HEK293 (cell line): ENCODE measurements around the gene SULT1A2.

Source experiments
- CTCF ChIP-seq: fragments of 450-650 bp; formaldehyde crosslinking; IDR thresholded peaks from 2 replicates; pipeline ENCODE4 v1.5.1; 2016; ENCODE audit warnings: missing biosample characterization, missing genetic modification characterization
- GLI4 ChIP-seq: fragments of 450-650 bp; formaldehyde crosslinking; IDR thresholded peaks from 2 replicates; pipeline ENCODE4 v1.5.1; 2016; ENCODE audit warnings: missing biosample characterization, missing genetic modification characterization
- INSM2 ChIP-seq: fragments of 450-650 bp; formaldehyde crosslinking; IDR thresholded peaks from 2 replicates; pipeline ENCODE4 v1.5.1; 2016; ENCODE audit warnings: missing biosample characterization, missing genetic modification characterization
- KLF17 ChIP-seq: fragments of 450-650 bp; formaldehyde crosslinking; IDR thresholded peaks from 2 replicates; pipeline ENCODE4 v1.5.1; 2016; ENCODE audit warnings: missing biosample characterization, missing genetic modification characterization
- RBAK ChIP-seq: fragments of 450-650 bp; formaldehyde crosslinking; IDR thresholded peaks from 2 replicates; pipeline ENCODE4 v1.5.1; 2016; ENCODE audit warnings: missing biosample characterization, missing genetic modification characterization
- SP2 ChIP-seq: fragments of 450-650 bp; formaldehyde crosslinking; IDR thresholded peaks from 2 replicates; pipeline ENCODE4 v1.5.1; 2016; ENCODE audit warnings: missing biosample characterization, missing genetic modification characterization
- SP7 ChIP-seq: fragments of 450-650 bp; formaldehyde crosslinking; IDR thresholded peaks from 2 replicates; pipeline ENCODE4 v1.5.1; 2016; ENCODE audit warnings: missing biosample characterization, missing genetic modification characterization
- WT1 ChIP-seq: fragments of 450-650 bp; formaldehyde crosslinking; IDR thresholded peaks from 2 replicates; pipeline ENCODE4 v1.5.1; 2016; ENCODE audit warnings: missing biosample characterization, missing genetic modification characterization
- YY1 ChIP-seq: fragments of 450-650 bp; formaldehyde crosslinking; IDR thresholded peaks from 2 replicates; pipeline ENCODE4 v1.5.1; 2018; ENCODE audit warnings: missing biosample characterization, missing genetic modification characterization
- ZBTB17 ChIP-seq: fragments of 450-650 bp; formaldehyde crosslinking; IDR thresholded peaks from 2 replicates; pipeline ENCODE4 v1.5.1; 2016; ENCODE audit warnings: missing biosample characterization, missing genetic modification characterization
- ZBTB20 ChIP-seq: fragments of 450-650 bp; formaldehyde crosslinking; IDR thresholded peaks from 2 replicates; pipeline ENCODE4 v1.5.1; 2016; ENCODE audit warnings: missing biosample characterization, missing genetic modification characterization
- ZBTB44 ChIP-seq: fragments of 450-650 bp; IDR thresholded peaks from 2 replicates; pipeline ENCODE4 v1.5.1; 2018; ENCODE audit warnings: missing biosample characterization, mild to moderate bottlenecking, missing genetic modification characterization
- ZNF266 ChIP-seq: fragments of 450-650 bp; formaldehyde crosslinking; IDR thresholded peaks from 2 replicates; pipeline ENCODE4 v1.5.1; 2016; ENCODE audit warnings: missing biosample characterization, missing genetic modification characterization, low read depth
- ZNF416 ChIP-seq: fragments of 450-650 bp; formaldehyde crosslinking; IDR thresholded peaks from 2 replicates; pipeline ENCODE4 v1.5.1; 2016; ENCODE audit warnings: missing biosample characterization, missing genetic modification characterization
- ZNF473 ChIP-seq: fragments of 450-650 bp; formaldehyde crosslinking; IDR thresholded peaks from 2 replicates; pipeline ENCODE4 v1.5.1; 2017; ENCODE audit warnings: missing biosample characterization, missing genetic modification characterization
- ZNF510 ChIP-seq: fragments of 450-650 bp; formaldehyde crosslinking; IDR thresholded peaks from 2 replicates; pipeline ENCODE4 v1.5.1; 2018; ENCODE audit warnings: mild to moderate bottlenecking, missing genetic modification characterization, missing biosample characterization; ENCODE audit not compliant: insufficient replicate concordance
- ZNF518A ChIP-seq: fragments of 450-650 bp; formaldehyde crosslinking; conservative IDR thresholded peaks from 2 replicates; pipeline ENCODE4 v1.5.1; 2016; ENCODE audit warnings: low read depth, missing biosample characterization, missing genetic modification characterization
- ZNF561 ChIP-seq: fragments of 450-650 bp; IDR thresholded peaks from 2 replicates; pipeline ENCODE4 v1.5.1; 2018; ENCODE audit warnings: missing biosample characterization, missing genetic modification characterization, borderline replicate concordance
- ZNF571 ChIP-seq: fragments of 450-650 bp; formaldehyde crosslinking; IDR thresholded peaks from 2 replicates; pipeline ENCODE4 v1.5.0; 2017; ENCODE audit warnings: missing biosample characterization, missing genetic modification characterization
- ZNF624 ChIP-seq: fragments of 450-650 bp; formaldehyde crosslinking; IDR thresholded peaks from 2 replicates; pipeline ENCODE4 v1.5.1; 2017; ENCODE audit warnings: missing biosample characterization, missing genetic modification characterization
- ZNF639 ChIP-seq: fragments of 450-650 bp; formaldehyde crosslinking; IDR thresholded peaks from 2 replicates; pipeline ENCODE4 v1.5.1; 2016; ENCODE audit warnings: missing biosample characterization, missing genetic modification characterization
- ZNF645 ChIP-seq: fragments of 450-650 bp; formaldehyde crosslinking; IDR thresholded peaks from 2 replicates; pipeline ENCODE4; 2016; ENCODE audit warnings: missing biosample characterization, missing genetic modification characterization
- ZXDB ChIP-seq: fragments of 450-650 bp; formaldehyde crosslinking; IDR thresholded peaks from 2 replicates; pipeline ENCODE4 v1.5.1; 2016; ENCODE audit warnings: missing biosample characterization, missing genetic modification characterization

The SULT1A2 gene

GRCh38 chr16:28553776-28554633 lies 42.8 kb downstream of the SULT1A2 start, which contains the start of gene SGF29 (continued):
- TF ChIP-seq RBAK (no peak), SP2 (peak; percentile 66), GLI4 (0 out of 2 replicates have a peak, but pooled peaks have one; percentile 56), ZNF473 (no peak), ZNF639 (tag by site-specific recombination) (0 out of 2 replicates have a peak, but pooled peaks have one; percentile 30), ZNF645 (tag by site-specific recombination) (no peak), SP7 (tag by site-specific recombination) (peak; percentile 87), ZNF571 (tag by site-specific recombination) (no peak), INSM2 (tag by site-specific recombination) (peak; percentile 56; the same call in 1 of the 2 replicates), ZBTB20 (tag by site-specific recombination) (peak; percentile 65; the same call in 1 of the 2 replicates), ZXDB (tag by site-specific recombination) (peak; percentile 93), ZNF624 (no peak), ZBTB17 (tag by site-specific recombination) (peak; percentile 98), ZNF518A (tag by site-specific recombination) (no peak), ZNF416 (tag by site-specific recombination) (no peak), ZNF510 (no peak), ZNF561 (tag by site-specific recombination) (peak; percentile 80), ZNF266 (tag by site-specific recombination) (no peak), CTCF (tag by site-specific recombination) (peak; percentile 72; the same call in 1 of the 2 replicates), WT1 (peak; percentile 59; the same call in 1 of the 2 replicates), KLF17 (peak; percentile 86), ZBTB44 (0 out of 2 replicates have a peak, but pooled peaks have one; percentile 8), YY1 (tag by site-specific recombination) (no peak)
